H1 (cell line): ENCODE measurements around the gene RGL1. TPM values are rescaled to one million over a fixed set of nuclear protein-coding genes. Genes with fewer than 3 reads are reported as not detected.

Source experiments
- CTCF ChIA-PET: fragments of 300-600 bp; sonication (Branson Sonifier 250); formaldehyde crosslinking; loops from one replicate; lab custom pipeline; 2021; ENCODE audit not compliant: partially characterized antibody; lab: Charles Lee
- POLR2A ChIA-PET: fragments of 300-600 bp; sonication (Branson Sonifier 250); formaldehyde crosslinking; loops from one replicate; lab custom pipeline; 2021; ENCODE audit warnings: inconsistent platforms; ENCODE audit not compliant: partially characterized antibody; lab: Charles Lee
- DNase-seq, 2 experiments: peaks; one replicate each; pipeline versions ENCODE4 v3.0.0 to v3.0.0-alpha.2; 2010 to 2022; ENCODE audit warnings: low spot score in 2 of 2, low read depth in 1 of 2, mixed read lengths in 1 of 2
- FAIRE-seq: peaks from 2 replicates; lab custom pipeline; 2011; peaks lifted over from hg19 to GRCh38; lab: Jason Lieb, UNC
- H2AFZ ChIP-seq: 2 replicates; pipeline ENCODE4 v1.8.1; 2012; ENCODE audit warnings: low read length, inconsistent platforms
- H2AK5ac ChIP-seq: 2 replicates; pipeline ENCODE4 v1.6.1; 2013; ENCODE audit warnings: low read depth, low read length
- H2BK120ac ChIP-seq: replicated peaks from 2 replicates; pipeline ENCODE3; 2013; ENCODE audit warnings: low read depth, low read length, inconsistent platforms
- H2BK12ac ChIP-seq: 2 replicates; pipeline ENCODE4 v1.6.1; 2013; ENCODE audit warnings: low read depth, low read length
- H2BK15ac ChIP-seq: 2 replicates; pipeline ENCODE4 v1.6.1; 2013; ENCODE audit warnings: low read length
- H2BK20ac ChIP-seq: 2 replicates; pipeline ENCODE4 v1.6.1; 2013; ENCODE audit warnings: low read length
- H2BK5ac ChIP-seq: 2 replicates; pipeline ENCODE4 v1.6.1; 2013; ENCODE audit warnings: low read depth, low read length
- H3K14ac ChIP-seq: 2 replicates; pipeline ENCODE4 v1.6.1; 2013; ENCODE audit warnings: inconsistent platforms; ENCODE audit not compliant: insufficient read length
- H3K18ac ChIP-seq: 2 replicates; pipeline ENCODE4 v1.6.1; 2013; ENCODE audit warnings: low read length; ENCODE audit errors: extremely low read depth
- H3K23ac ChIP-seq: 2 replicates; pipeline ENCODE4 v1.6.1; 2013; ENCODE audit warnings: inconsistent platforms; ENCODE audit not compliant: insufficient read length
- H3K23me2 ChIP-seq: 2 replicates; pipeline ENCODE4 v1.6.1; 2013; ENCODE audit warnings: low read depth, low read length
- H3K27ac ChIP-seq: 2 replicates; pipeline ENCODE4 v1.6.1; 2011; ENCODE audit warnings: low read depth, low read length, inconsistent platforms
- H3K27me3 ChIP-seq, 4 experiments: replicated peaks in 1 of 4; 1 replicate in 1 of 4; 2 replicates in 3 of 4; pipeline versions ENCODE4 v1.6.1 to v1.8.1; 2011 to 2013; ENCODE audit warnings: low read length in 3 of 4, mild to moderate bottlenecking in 3 of 4, inconsistent platforms in 2 of 4, mixed read lengths in 2 of 4, moderate library complexity in 1 of 4; ENCODE audit not compliant: control insufficient read depth in 3 of 4, insufficient read depth in 3 of 4; ENCODE audit errors: extremely low read depth in 1 of 4
- H3K36me3 ChIP-seq, 4 experiments: 2 replicates each; pipeline versions ENCODE4 v1.6.1 to v1.8.1; 2011 to 2013; ENCODE audit warnings: mild to moderate bottlenecking in 4 of 4, low read length in 3 of 4, moderate library complexity in 2 of 4, control low read depth in 1 of 4, inconsistent platforms in 1 of 4; ENCODE audit not compliant: insufficient read depth in 4 of 4, control insufficient read depth in 2 of 4
- H3K4ac ChIP-seq: replicated peaks from 2 replicates; pipeline ENCODE3; 2013; ENCODE audit warnings: low read length, low read depth, mixed read lengths, inconsistent platforms; ENCODE audit not compliant: insufficient read length
- H3K4me1 ChIP-seq, 4 experiments: replicated peaks in 1 of 4; 1 replicate in 1 of 4; 2 replicates in 3 of 4; pipeline versions ENCODE4 v1.6.1 to v1.8.1; 2011 to 2013; ENCODE audit warnings: low read length in 3 of 4, inconsistent platforms in 2 of 4, mixed read lengths in 1 of 4; ENCODE audit not compliant: insufficient read depth in 4 of 4, control insufficient read depth in 3 of 4
- H3K4me2 ChIP-seq, 2 experiments: 2 replicates each; pipeline versions ENCODE4 v1.6.1 to v1.8.1; 2011 to 2013; ENCODE audit warnings: low read depth in 2 of 2, low read length in 2 of 2, control low read depth in 1 of 2, inconsistent platforms in 1 of 2, mild to moderate bottlenecking in 1 of 2; ENCODE audit not compliant: insufficient read depth in 1 of 2
- H3K4me3 ChIP-seq, 4 experiments: fragments of 200-600, 300-600 bp in 1 of 4; sonication (generic), shearing (Covaris generic), sonication (Bioruptor Twin) in 1 of 4; 2 replicates each; pipeline versions ENCODE4 v1.5.1 to v1.8.1; 2011 to 2016; ENCODE audit warnings: low read length in 4 of 4, low read depth in 3 of 4, control low read depth in 2 of 4, inconsistent platforms in 2 of 4, mild to moderate bottlenecking in 2 of 4, mixed read lengths in 1 of 4, moderate library complexity in 1 of 4; ENCODE audit not compliant: insufficient read depth in 2 of 4; ENCODE audit errors: extremely low read depth in 1 of 4
- H3K56ac ChIP-seq: replicated peaks from 2 replicates; pipeline ENCODE3; 2013; ENCODE audit warnings: low read depth, mild to moderate bottlenecking, mixed read lengths, low read length, inconsistent platforms; ENCODE audit not compliant: insufficient read length
- H3K79me1 ChIP-seq: 2 replicates; pipeline ENCODE4 v1.6.1; 2013; ENCODE audit warnings: low read depth, low read length, control low read depth
- H3K79me2 ChIP-seq, 2 experiments: 2 replicates each; pipeline versions ENCODE4 v1.6.1 to v1.8.1; 2012 to 2013; ENCODE audit warnings: low read length in 2 of 2, mild to moderate bottlenecking in 2 of 2, inconsistent platforms in 1 of 2; ENCODE audit not compliant: insufficient read depth in 2 of 2, control insufficient read depth in 1 of 2
- H3K9ac ChIP-seq, 4 experiments: replicated peaks in 1 of 4; 1 replicate in 1 of 4; 2 replicates in 3 of 4; pipeline versions ENCODE4 v1.6.1 to v1.8.1; 2011 to 2013; ENCODE audit warnings: low read depth in 3 of 4, low read length in 3 of 4, control low read depth in 2 of 4, mild to moderate bottlenecking in 2 of 4, moderate library complexity in 2 of 4, inconsistent platforms in 1 of 4; ENCODE audit errors: extremely low read depth in 1 of 4
- H3K9me3 ChIP-seq, 2 experiments: 2 replicates each; pipeline versions ENCODE4 v1.6.1 to v1.8.1; 2012 to 2013; ENCODE audit warnings: mild to moderate bottlenecking in 2 of 2, moderate library complexity in 2 of 2, control low read depth in 1 of 2, inconsistent platforms in 1 of 2, low read depth in 1 of 2, low read length in 1 of 2, mixed read lengths in 1 of 2; ENCODE audit not compliant: insufficient read depth in 2 of 2
- H4K20me1 ChIP-seq, 2 experiments: replicated peaks in 1 of 2; 2 replicates each; pipeline versions ENCODE3 to v1.8.1; 2011 to 2013; ENCODE audit warnings: inconsistent platforms in 2 of 2, low read length in 2 of 2, mild to moderate bottlenecking in 1 of 2; ENCODE audit not compliant: insufficient read depth in 2 of 2, control insufficient read depth in 1 of 2
- H4K5ac ChIP-seq: 2 replicates; pipeline ENCODE4 v1.6.1; 2013; ENCODE audit warnings: low read length, low read depth, mixed read lengths, inconsistent platforms; ENCODE audit not compliant: insufficient read length
- H4K8ac ChIP-seq: 2 replicates; pipeline ENCODE4 v1.8.0; 2013; ENCODE audit warnings: mild to moderate bottlenecking, moderate library complexity, low read length, inconsistent platforms; ENCODE audit not compliant: insufficient read depth; ENCODE audit errors: extremely low read depth
- H4K91ac ChIP-seq: replicated peaks from 2 replicates; pipeline ENCODE3; 2013; ENCODE audit warnings: low read length, mixed read lengths, inconsistent platforms; ENCODE audit not compliant: insufficient read length
- CTBP2 ChIP-seq: IDR thresholded peaks from 2 replicates; pipeline ENCODE4 v1.7.0; 2011; ENCODE audit warnings: borderline replicate concordance, mild to moderate bottlenecking, moderate library complexity, mixed read lengths, low read length; ENCODE audit not compliant: insufficient read depth, insufficient read length
- CTCF ChIP-seq, 3 experiments: IDR thresholded peaks; 1 replicate in 2 of 3; 2 replicates in 1 of 3; pipeline versions ENCODE4 v1.5.1 to v1.6.1; 2011; ENCODE audit warnings: low read length in 3 of 3, mild to moderate bottlenecking in 3 of 3, inconsistent platforms in 2 of 3, low read depth in 1 of 3, moderate library complexity in 1 of 3; ENCODE audit not compliant: insufficient read depth in 1 of 3; ENCODE audit errors: control extremely low read depth in 1 of 3
- GABPA ChIP-seq: IDR thresholded peaks from 2 replicates; pipeline ENCODE4 v1.6.1; 2011; ENCODE audit warnings: mild to moderate bottlenecking, low read length, moderate library complexity, borderline replicate concordance; ENCODE audit not compliant: insufficient read depth
- GTF2F1 ChIP-seq: IDR thresholded peaks from 2 replicates; pipeline ENCODE4 v1.6.1; 2012; ENCODE audit warnings: low read depth, low read length, improper control_type of control experiment, borderline replicate concordance
- JUND ChIP-seq: IDR thresholded peaks from 2 replicates; pipeline ENCODE4 v1.6.1; 2011; ENCODE audit warnings: mild to moderate bottlenecking, improper control_type of control experiment, low read length
- MAX ChIP-seq: IDR thresholded peaks from 2 replicates; pipeline ENCODE4 v1.6.1; 2012; ENCODE audit warnings: inconsistent platforms
- PHF8 ChIP-seq: fragments of 200-600 bp; sonication (generic); conservative IDR thresholded peaks from 2 replicates; pipeline ENCODE4 v1.7.1; 2012; ENCODE audit warnings: low read depth, mild to moderate bottlenecking, inconsistent platforms, low read length, moderate library complexity
- SIRT6 ChIP-seq: IDR thresholded peaks from one replicate; pipeline ENCODE4 v1.7.1; 2012; ENCODE audit warnings: low read length, inconsistent platforms
- SP4 ChIP-seq: IDR thresholded peaks from 2 replicates; pipeline ENCODE4 v1.6.1; 2012; ENCODE audit warnings: low read length, inconsistent platforms
- WGBS, 2 experiments: shearing (Covaris generic) in 1 of 2; methylation state at CpG; one replicate each; pipeline versions ENCODE4 v1.1.6 to v1.1.7; 2013 to 2015; ENCODE audit warnings: low lambda C conversion rate in 2 of 2, mixed read lengths in 2 of 2, inconsistent platforms in 1 of 2, low coverage in 1 of 2, missing lambda C conversion rate in 1 of 2; ENCODE audit not compliant: insufficient replicate concordance in 2 of 2, insufficient coverage in 1 of 2, insufficient read length in 1 of 2; ENCODE audit errors: extremely low coverage in 1 of 2, missing lambda C conversion rate in 1 of 2; 5-methylcytosine and 5-hydroxymethylcytosine counted together
- polyA plus RNA-seq, 7 experiments: library from polyadenylated mRNA; depleted of rRNA in 3 of 7; stranded (reverse) in 5 of 7; unstranded in 2 of 7; fragments of >200 nt in 5 of 7; fragments of 200-250 nt in 2 of 7; gene quantifications; 1 replicate in 5 of 7; 2 replicates in 1 of 7; 4 replicates in 1 of 7; pipeline versions ENCODE4 v1.2.1 to v1.2.3, GENCODE V29; 2011 to 2013; ENCODE audit warnings: missing spikeins in 2 of 7, mixed read lengths in 2 of 7
- total RNA-seq: library from RNA; stranded (reverse); fragmentation: NEBNext Ultra II Directional; extraction: Animal tissue kit (Norgen Biotek cat#: 25700); gene quantifications from 2 replicates; pipeline ENCODE4 v1.2.1, GENCODE V29; 2021

Gene RGL1
- total and polyA plus RNA-seq, 2 of the 8 experiments (the other 6 are each of a cell fraction or from before 2014, with no cell fraction given), result 0.98 to 2.4 TPM

- Histone ChIP-seq H3K14ac (no peak overlapping the region), H3K9me3 (no peaks in the 10 kb centered on the region), H2AFZ (no peak overlapping the region), H3K4me3 (no peak overlapping the region), H4K91ac (no peak overlapping the region), H3K9ac (no peak overlapping the region), H2BK120ac (no peak overlapping the region), H3K79me2 (no peaks in the 10 kb centered on the region), H4K20me1 (no peaks in the 10 kb centered on the region), H3K27ac (no peak overlapping the region), H4K5ac (no peak overlapping the region), H2BK5ac (no peak overlapping the region), H3K56ac (no peak overlapping the region), H2AK5ac (no peak overlapping the region), H3K23ac (no peak overlapping the region), H2BK12ac (no peak overlapping the region), H4K8ac (no peak overlapping the region), H3K36me3 (no peaks in the 10 kb centered on the region), H2BK20ac (no peak overlapping the region), H3K4ac (no peak overlapping the region), H3K79me1 (no peaks in the 10 kb centered on the region), H3K4me2 (no peak overlapping the region), H3K27me3 (no peaks in the 10 kb centered on the region), H3K18ac (no peak overlapping the region), H2BK15ac (no peak overlapping the region), H3K4me1 (peaks cover 0 to 2% (median 0%) of the 10 kb centered on the region in 4 experiments; a peak in 1 of 7 replicates), H3K23me2 (no peaks in the 10 kb centered on the region)
- ChIA-PET POLR2A (no interaction called here), CTCF (interaction anchor here (0.9 to 2.5 kb wide), 4 partner anchors 10 to 233 kb away, joined by 3 to 5 read pairs (median 4); no protein-coding TSS in a partner anchor)
- FAIRE-seq, result no peak
- WGBS, 2 experiments, result 88% methylated on average over 9 of the region's 9 CpGs; no CpG with 5 or more reads in 1 of the 2 experiments
- DNase-seq, result no peak
- TF ChIP-seq SIRT6, result no peak
- no peak for TF ChIP-seq GTF2F1
- TF ChIP-seq PHF8, result no peak
- TF ChIP-seq CTCF (IDR thresholded peaks at IDR 0.05; ENCODE audit: control extremely low read depth in 1 of 3, insufficient read depth in 1 of 3, low read depth in 1 of 3, low read length in 3 of 3), result no peak
- no peak for TF ChIP-seq JUND
- TF ChIP-seq MAX, result no peak
- no peak for TF ChIP-seq GABPA
- no peak for TF ChIP-seq CTBP2
- no peak for TF ChIP-seq SP4
Measured at GRCh38 chr1:183887826-183888819, 83.2 kb downstream of the RGL1 start.
